D721Med (cell line): ENCODE data around the gene TIMM29.
"Not testable (repeated sequence)": the region's sequence is repeated elsewhere in the genome, so short reads cannot be mapped to it uniquely, and the experiment has no call there.

Experiments used
- DNase-seq: peaks from one replicate; pipeline ENCODE4 v3.0.0; 2011; ENCODE audit warnings: low spot score; ENCODE audit not compliant: insufficient read length
- FAIRE-seq: peaks from 2 replicates; lab custom pipeline; 2011; peaks lifted over from hg19 to GRCh38; lab: Jason Lieb, UNC
- CTCF ChIP-seq: IDR thresholded peaks from 2 replicates; pipeline ENCODE4 v1.5.1; 2012; ENCODE audit warnings: mild to moderate bottlenecking, control low read depth; ENCODE audit not compliant: insufficient read depth; ENCODE audit errors: missing control alignments

The TIMM29 gene

GRCh38 chr19:10924597-10924996 lies 4.0 kb upstream of the TIMM29 start:
- DNase-seq = no peak
- no peak for TF ChIP-seq CTCF
- FAIRE-seq = no peak

- DNase-seq (no peak), FAIRE-seq (no peak)
- no peak for TF ChIP-seq CTCF
Observed at GRCh38 chr19:10927730-10928562, 665 bp upstream of the TIMM29 start.

GRCh38 chr19:10929402-10929794 lies 787 bp downstream of the TIMM29 start:
- DNase-seq = no peak
- no peak for FAIRE-seq
- no peak for TF ChIP-seq CTCF

GRCh38 chr19:10935371-10936059 lies 6.9 kb downstream of the TIMM29 start:
- FAIRE-seq (no peak), DNase-seq (no peak)
- no peak for TF ChIP-seq CTCF

- no peak for FAIRE-seq
Observed at GRCh38 chr19:10936661-10937084, 8.1 kb downstream of the TIMM29 start.

GRCh38 chr19:10941649-10942048 lies 13.0 kb downstream of the TIMM29 start:
- not testable (repeated sequence) for DNase-seq, FAIRE-seq

More at GRCh38 chr19:10936661-10937084, 8.1 kb downstream of the TIMM29 start:
- peak; percentile 70 for TF ChIP-seq CTCF
- no peak for DNase-seq

GRCh38 chr19:10943412-10943811 lies 14.8 kb downstream of the TIMM29 start:
- FAIRE-seq, DNase-seq: not testable (repeated sequence)

GRCh38 chr19:10945264-10945663 lies 16.7 kb downstream of the TIMM29 start:
- no peak for TF ChIP-seq CTCF
- no peak for DNase-seq
- no peak for FAIRE-seq
